ENCODE measurements around the gene AKAP1. TPM values are rescaled to one million over a fixed set of nuclear protein-coding genes. Genes with fewer than 3 reads are reported as not detected.

AKAP1 gene
- total RNA-seq, 4 donors from 2014 or later, result 57.5 to 174 (median 117) TPM

GRCh38 chr17:57135789-57136291, 50.8 kb downstream of the AKAP1 start:
- Histone ChIP-seq H3K36me3 (no peaks in the 10 kb centered on the region), H3K4me3 (no peak overlapping the region), H3K9me3 (no peaks in the 10 kb centered on the region), H3K4me1 (peaks cover 2 to 4% of the 10 kb centered on the region in 2 donors), H3K27ac (no peak overlapping the region), H3K27me3 (no peaks in the 10 kb centered on the region)
- intact Hi-C loops (cut with DNase I; ENCODE audit: low total_unique reads), result loop anchor here (5.0 kb wide), 1 partner anchor 106 kb away; no protein-coding TSS in a partner anchor
- in situ Hi-C loops (cut with MboI; ENCODE audit: low sequenced_read_pairs in 4 of 4), result loop anchor here in 2 of 4 donors (10.0 to 25.0 kb wide), 3 partner anchors 539 to 976 kb away; partner anchors contain the start of gene CCDC182 (in 1 of the 2)
- ATAC-seq (no peak), DNase-seq (no peak)
- no peak for TF ChIP-seq CTCF (IDR thresholded peaks at IDR 0.05 in 4 of 5, conservative IDR thresholded peaks at IDR 0.05 in 1 of 5)
- TF ChIP-seq POLR2A (IDR thresholded peaks at IDR 0.05), result no peak

- in situ Hi-C loops (cut with MboI; ENCODE audit: low sequenced_read_pairs in 4 of 4), result loop anchor here in 2 of 4 donors (10.0 to 25.0 kb wide), 3 partner anchors 538 to 976 kb away; partner anchors contain the start of gene CCDC182 (in 1 of the 2)
- H3K36me3 ChIP-seq, result no peaks in the 10 kb centered on the region
- DNase-seq, result no peak
- intact Hi-C loops (cut with DNase I; ENCODE audit: low total_unique reads), result loop anchor here (5.0 kb wide), 1 partner anchor 106 kb away; no protein-coding TSS in a partner anchor
- no peaks in the 10 kb centered on the region for H3K9me3 ChIP-seq
- H3K27me3 ChIP-seq, result no peaks in the 10 kb centered on the region
- no peak for TF ChIP-seq POLR2A (IDR thresholded peaks at IDR 0.05)
- TF ChIP-seq CTCF (IDR thresholded peaks at IDR 0.05 in 4 of 5, conservative IDR thresholded peaks at IDR 0.05 in 1 of 5), result no peak
- H3K4me3 ChIP-seq, result no peak overlapping the region
- H3K4me1 ChIP-seq, result peaks cover 0 to 4% of the 10 kb centered on the region in 2 donors
- no peak overlapping the region for H3K27ac ChIP-seq
- ATAC-seq, result no peak
Measured at GRCh38 chr17:57136355-57136754, 51.3 kb downstream of the AKAP1 start.

- no peak overlapping the region for H3K4me3 ChIP-seq
- H3K9me3 ChIP-seq, result no peaks in the 10 kb centered on the region
- no peaks in the 10 kb centered on the region for H3K27me3 ChIP-seq
- no peaks in the 10 kb centered on the region for H3K36me3 ChIP-seq
- intact Hi-C loops (cut with DNase I; ENCODE audit: low total_unique reads) (loop anchor here (5.0 kb wide), 1 partner anchor 104 kb away; no protein-coding TSS in a partner anchor), in situ Hi-C loops (cut with MboI; ENCODE audit: low sequenced_read_pairs in 4 of 4) (loop anchor here in 2 of 4 donors (10.0 to 25.0 kb wide), 3 partner anchors 537 to 974 kb away; partner anchors contain the start of gene CCDC182 (in 1 of the 2))
- H3K4me1 ChIP-seq, result peaks cover 0 to 4% of the 10 kb centered on the region in 2 donors
- ATAC-seq, result no peak
- TF ChIP-seq POLR2A (IDR thresholded peaks at IDR 0.05) (no peak), CTCF (IDR thresholded peaks at IDR 0.05 in 4 of 5, conservative IDR thresholded peaks at IDR 0.05 in 1 of 5) (no peak)
- DNase-seq, result no peak
- H3K27ac ChIP-seq, result no peak overlapping the region
Measured at GRCh38 chr17:57138030-57138911, 53.2 kb downstream of the AKAP1 start.

- H3K27ac ChIP-seq, result peak overlapping the region in 2 of 4 donors; percentile 20 to 40
- H3K9me3 ChIP-seq, result no peaks in the 10 kb centered on the region
- DNase-seq (peak; percentile 54 to 68), ATAC-seq (peak; percentile 97 to 98)
- in situ Hi-C loops (cut with MboI; ENCODE audit: low sequenced_read_pairs in 4 of 4) (loop anchor here in 2 of 4 donors (10.0 to 25.0 kb wide), 3 partner anchors 536 to 973 kb away; partner anchors contain the start of gene CCDC182 (in 1 of the 2)), intact Hi-C loops (cut with DNase I; ENCODE audit: low total_unique reads) (loop anchor here (5.0 kb wide), 1 partner anchor 103 kb away; no protein-coding TSS in a partner anchor)
- no peaks in the 10 kb centered on the region for H3K27me3 ChIP-seq
- H3K4me1 ChIP-seq, result peaks cover 0 to 4% of the 10 kb centered on the region in 2 donors
- no peaks in the 10 kb centered on the region for H3K36me3 ChIP-seq
- H3K4me3 ChIP-seq, result no peak overlapping the region
- TF ChIP-seq POLR2A (IDR thresholded peaks at IDR 0.05) (no peak), CTCF (IDR thresholded peaks at IDR 0.05 in 4 of 5, conservative IDR thresholded peaks at IDR 0.05 in 1 of 5) (peak in 1 of 5 experiments; percentile 24)
Measured at GRCh38 chr17:57138956-57139576, 54.0 kb downstream of the AKAP1 start.

All from gastrocnemius medialis (tissue), 4 donors.